Activated CD8-positive, alpha-beta memory T cell treated with anti-CD3 and anti-CD28 coated beads, Interleukin-2, amount 50 U/mL, for 4 hours (primary cell): ENCODE results near the gene SOCS4.
"Not testable (repeated sequence)": the region's sequence is repeated elsewhere in the genome, so short reads cannot be mapped to it uniquely, and the experiment has no call there.

Source experiments
- DNase-seq: peaks from one replicate; pipeline ENCODE4 v3.0.0-alpha.2; 2020

The SOCS4 gene, protein sequence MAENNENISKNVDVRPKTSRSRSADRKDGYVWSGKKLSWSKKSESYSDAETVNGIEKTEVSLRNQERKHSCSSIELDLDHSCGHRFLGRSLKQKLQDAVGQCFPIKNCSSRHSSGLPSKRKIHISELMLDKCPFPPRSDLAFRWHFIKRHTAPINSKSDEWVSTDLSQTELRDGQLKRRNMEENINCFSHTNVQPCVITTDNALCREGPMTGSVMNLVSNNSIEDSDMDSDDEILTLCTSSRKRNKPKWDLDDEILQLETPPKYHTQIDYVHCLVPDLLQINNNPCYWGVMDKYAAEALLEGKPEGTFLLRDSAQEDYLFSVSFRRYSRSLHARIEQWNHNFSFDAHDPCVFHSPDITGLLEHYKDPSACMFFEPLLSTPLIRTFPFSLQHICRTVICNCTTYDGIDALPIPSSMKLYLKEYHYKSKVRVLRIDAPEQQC

DNA sequence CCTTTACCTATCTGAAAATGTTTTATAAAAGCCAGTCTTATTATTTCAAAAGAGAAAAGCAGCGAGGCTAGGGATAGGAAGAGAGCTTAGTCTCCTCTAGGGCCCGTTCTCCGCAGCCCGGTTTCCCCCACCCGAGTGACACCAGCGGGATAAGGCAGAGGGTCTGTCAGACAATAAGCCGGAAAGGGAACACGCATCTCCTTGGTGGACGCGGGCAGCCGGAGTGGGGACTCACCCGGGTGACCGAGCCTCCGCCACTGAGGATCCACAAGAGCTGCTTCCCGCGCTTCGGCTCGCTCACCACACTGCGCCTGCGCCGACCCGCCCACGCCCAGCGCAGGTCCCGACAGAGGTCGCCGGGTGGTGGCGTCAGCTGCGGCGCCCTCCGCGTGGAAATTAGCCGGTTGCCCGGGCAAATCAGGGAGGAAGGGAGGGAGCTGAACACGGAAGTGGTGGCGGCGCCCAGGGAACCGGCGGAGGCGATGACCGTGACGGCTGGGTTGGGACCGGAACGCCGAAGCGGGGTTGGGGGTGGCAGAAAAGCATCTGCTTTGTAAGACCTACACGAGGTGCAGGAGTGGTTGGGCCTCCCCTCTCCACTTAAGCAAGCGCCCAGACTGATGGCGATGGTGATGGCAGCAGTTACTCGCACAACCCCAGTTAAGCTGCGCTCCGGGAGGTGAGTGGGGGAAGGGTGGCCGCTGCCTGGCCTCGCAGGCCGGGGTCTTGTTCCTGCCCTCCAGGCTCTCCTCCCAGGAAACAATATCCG lies at the start of gene SOCS4, which contains the start of gene WDHD1:
Gene SOCS4, plus strand, starts transcription at position 444 of the 769 bp plus-strand sequence. CDS start 15,806 bp downstream, outside the sequence.
Gene WDHD1, minus strand, starts transcription at position 307 of the 769 bp plus-strand sequence. CDS start 312 bp downstream, outside the sequence.
- peak; percentile 97 for DNase-seq

DNA sequence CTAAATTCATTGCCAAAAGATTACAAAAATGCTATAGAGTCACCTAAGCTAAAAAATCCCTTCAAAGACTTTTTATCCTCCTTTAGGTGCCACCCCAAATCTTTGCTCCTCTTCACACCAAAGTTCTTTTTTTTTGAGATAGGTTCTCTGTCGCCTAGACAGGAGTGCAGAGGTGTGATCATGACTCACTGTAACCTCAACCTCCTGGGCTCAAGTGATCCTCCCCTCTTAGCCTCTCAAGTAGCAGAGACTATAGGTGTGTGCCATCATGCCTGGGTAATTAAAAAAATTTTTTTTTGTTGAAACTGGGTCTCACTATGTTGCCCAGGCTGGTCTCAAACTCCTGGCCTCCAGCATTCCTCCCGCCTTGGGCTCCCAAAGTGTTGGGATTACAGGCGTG lies 48.0 kb upstream of the SOCS4 start:
- DNase-seq: no peak

DNA sequence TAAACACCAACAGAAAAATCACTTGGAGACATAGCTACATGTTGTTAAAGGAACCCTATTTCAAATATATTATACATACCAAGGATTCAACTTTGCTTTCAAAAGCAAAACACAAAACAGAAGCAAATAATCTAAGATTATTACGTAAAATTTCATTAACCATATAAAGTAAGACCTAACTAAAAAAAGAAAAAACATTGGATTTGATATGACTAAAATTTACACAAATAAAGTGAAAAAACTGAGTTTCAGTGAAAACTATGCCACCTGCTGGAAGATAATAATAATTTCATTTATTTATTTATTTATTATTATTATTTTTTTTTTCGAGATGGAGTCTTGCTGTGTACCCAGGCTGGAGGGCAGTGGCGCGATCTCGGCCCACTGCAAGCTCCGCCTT lies 45.3 kb upstream of the SOCS4 start:
- DNase-seq: no peak

DNA sequence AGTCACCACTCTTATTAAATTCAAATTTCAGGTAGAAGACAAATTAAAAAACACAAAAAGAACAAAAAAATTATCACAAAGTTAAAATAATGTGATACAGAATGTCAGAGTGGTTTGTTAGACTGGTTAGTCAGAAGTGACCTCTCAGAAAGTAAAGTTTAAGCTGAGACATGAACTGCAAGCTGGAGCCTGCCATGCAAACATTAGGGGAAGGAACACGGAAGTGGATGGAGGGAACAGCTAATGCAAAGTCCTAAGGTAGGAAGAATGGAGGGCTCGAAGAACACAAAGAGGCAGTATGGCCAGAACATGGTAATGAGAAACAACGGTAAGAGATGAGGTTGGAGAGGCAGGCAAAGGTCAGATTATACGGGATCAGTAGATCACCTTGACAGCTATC lies 41.9 kb upstream of the SOCS4 start:
- DNase-seq: no peak

DNA sequence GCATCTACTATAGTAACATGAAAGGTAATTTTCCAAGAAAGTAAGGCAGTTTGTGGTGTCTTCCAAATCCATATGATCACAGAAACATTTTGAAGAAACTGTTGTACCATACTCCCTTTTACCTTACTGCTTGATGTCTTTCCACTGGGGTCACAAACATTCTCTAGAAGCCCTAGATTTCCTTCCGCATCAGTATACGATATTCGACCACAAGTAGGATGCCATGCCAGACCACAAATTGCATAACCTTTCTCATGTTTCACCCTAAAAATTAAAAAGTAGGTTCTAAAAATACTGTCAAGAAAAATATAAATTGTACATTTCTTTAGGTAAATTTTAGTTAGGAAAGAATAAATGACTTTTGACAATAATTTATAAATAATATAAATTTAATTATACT lies 26.7 kb upstream of the SOCS4 start:
- no peak for DNase-seq

DNA sequence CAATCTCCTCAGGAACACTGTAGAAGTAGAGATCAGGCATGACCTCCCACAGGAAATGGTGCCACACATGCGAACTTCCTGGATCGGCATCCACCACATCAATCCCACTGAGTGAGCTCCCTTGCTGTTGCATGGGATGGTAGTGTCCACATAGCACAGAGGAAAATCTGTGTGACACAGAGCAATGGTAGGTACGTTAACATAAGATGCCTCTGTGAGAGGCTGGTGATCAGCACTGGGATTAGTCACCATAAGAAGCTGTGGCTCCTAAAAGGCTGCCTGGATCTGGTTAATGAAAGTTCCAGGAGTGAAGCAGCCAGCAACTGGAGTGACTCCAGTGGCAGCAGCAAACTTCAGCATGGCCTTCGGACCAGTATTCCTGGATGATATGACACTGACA lies 22.0 kb upstream of the SOCS4 start:
- DNase-seq: no peak

DNA sequence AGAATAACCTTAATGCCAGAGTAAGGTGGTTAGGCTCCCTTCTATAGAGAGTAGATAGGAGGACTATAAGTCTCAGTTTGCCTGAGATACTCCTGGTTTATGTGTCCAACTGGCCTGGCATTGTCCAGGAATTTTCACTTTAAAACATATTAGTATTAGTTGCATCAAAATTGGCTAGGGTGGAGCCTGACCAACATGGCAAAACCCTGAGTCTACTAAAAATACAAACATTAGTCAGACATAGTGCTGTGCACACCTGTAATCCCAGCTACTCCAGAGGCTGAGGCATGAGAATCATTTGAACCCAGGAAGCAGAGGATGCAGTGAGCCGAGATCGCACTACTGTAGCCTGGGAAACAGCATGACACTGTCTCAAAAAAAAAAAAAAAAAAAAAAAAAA lies 12.0 kb upstream of the SOCS4 start:
- DNase-seq: no peak

DNA sequence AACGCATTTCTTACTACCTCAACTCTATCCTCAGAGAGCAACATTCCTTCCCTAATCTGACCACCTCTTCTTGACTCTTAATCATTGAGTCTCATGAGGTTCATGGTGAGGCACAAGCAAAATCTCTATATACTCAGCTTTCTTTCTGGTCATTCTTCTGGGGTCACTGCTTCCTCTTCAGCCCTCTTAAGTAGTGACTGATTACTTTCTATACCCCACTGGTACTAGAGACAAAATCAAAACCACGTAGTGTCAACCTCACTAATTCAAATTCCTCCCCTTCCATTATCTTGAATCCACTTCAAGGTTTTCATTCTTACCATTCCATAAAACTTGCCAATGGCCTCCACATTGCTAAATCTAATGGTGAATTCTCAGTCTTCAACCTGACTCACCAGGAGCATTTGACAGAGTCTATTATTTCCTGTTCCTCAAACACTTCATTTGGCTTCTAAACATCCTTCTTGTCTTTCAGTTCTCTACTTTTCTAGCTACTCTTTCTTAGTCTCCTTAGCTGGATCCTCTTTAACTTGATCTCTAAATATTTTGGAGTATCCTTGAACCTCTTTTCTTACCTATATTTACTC lies 7.0 kb upstream of the SOCS4 start:
- DNase-seq: no peak

DNA sequence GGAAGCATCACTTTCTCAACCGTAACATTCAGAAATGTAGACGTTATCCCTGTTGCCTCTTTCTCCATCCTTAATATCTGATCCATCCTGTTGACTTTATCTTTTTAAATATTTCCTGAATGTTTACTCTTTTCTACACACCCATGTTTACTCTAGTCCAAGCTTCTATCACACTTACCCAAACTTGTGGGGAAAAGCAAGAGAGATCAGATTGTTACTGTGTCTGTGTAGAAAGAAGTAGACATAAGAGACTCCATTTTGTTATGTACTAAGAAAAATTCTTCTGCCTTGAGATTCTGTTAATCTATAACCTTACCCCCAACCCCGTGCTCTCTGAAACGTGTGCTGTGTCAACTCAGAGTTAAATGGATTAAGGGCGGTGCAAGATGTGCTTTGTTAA lies 2.7 kb upstream of the SOCS4 start:
- not testable (repeated sequence) for DNase-seq

DNA sequence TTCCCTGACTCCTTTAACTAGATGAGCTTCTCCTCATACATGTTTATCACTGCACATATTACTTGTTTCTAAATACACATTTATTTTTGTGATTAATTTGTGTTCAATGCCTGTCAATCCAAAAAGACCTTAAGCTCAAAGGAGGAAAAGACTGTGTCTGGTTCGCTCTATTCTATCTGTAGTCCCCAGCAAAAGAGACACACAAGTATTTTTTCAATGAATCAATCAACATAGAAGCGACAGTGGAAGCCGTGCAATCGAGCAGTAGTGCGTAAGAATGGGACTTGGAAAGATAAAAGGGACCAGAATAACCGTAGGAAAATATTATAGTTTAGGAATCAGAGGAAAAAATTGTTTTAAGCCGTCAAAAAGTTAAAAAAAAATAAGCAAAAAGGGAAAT lies 1.1 kb upstream of the SOCS4 start:
- DNase-seq: no peak

DNA sequence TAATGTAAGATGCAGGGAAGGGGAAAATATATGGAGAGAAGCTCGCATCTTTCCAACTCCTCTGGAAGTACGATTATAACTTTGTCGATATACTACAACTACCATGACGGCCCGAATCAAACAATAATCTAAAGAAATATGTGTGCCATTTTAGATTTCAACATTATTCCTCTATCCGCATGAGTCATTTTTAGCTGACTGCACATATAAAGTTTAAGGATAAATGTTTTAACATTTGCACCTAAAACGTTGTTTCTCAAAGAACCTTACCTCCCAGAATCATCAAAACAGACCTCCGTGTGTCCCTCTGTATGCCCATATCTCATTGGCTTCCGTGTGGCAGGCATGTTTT lies 619 bp upstream of the SOCS4 start:
- DNase-seq: no peak

DNA sequence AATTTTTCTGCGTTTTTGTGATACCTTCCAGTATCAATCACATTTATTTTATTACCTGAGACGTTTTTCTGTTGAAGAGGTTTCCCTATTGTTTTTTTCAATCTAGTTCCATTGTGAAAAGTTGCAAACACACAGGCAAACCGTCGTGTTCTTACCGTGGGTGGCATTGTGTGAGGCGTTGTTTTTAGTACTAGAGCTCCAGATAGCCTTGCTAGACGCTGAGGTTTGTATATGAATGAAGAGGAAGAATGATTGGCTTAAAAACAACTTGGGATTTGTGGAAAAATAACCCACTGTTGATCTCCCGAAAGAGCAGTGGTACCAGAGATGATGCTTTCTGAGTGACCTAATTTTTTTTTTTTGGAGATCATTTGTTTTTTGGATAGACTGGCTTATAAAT lies 1.0 kb downstream of the SOCS4 start:
- DNase-seq: no peak

DNA sequence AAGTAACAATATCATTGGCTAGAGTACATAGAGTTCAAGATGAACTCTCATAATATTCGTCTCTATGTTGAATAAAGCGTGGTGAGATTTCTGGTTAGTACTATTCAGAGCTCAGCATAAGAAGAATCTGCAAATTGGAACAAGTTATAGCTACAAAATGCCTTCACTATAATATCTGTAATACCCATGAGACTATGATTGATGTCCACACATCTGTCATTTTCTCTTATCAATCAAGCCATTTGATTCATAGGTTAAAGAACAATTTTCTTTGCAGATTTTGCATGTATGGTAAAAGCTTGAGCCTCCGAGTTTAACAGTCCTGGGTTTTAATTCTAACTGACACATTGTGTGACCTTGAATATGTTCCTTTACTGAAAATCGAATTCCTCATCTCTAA lies 1.4 kb downstream of the SOCS4 start:
- DNase-seq: no peak

DNA sequence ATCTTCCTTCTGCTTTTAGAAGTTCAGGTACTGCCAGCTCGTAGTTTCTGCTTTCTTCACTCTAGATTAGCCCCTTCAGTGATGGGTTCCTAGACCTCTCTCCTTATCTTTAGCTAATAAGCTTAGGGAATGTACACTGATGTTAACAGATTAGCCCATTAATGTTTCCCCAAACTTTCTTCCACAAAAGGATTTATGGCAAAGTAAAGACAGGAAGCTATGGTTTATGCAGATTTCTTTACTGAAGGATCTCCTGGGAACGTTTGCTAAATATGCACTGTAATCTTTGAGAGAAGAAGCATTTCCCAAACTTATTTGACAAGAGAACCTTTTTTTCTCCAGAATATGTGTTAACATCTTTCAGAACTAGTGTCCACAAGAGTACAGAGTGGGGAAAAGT lies 4.2 kb downstream of the SOCS4 start:
- no peak for DNase-seq

DNA sequence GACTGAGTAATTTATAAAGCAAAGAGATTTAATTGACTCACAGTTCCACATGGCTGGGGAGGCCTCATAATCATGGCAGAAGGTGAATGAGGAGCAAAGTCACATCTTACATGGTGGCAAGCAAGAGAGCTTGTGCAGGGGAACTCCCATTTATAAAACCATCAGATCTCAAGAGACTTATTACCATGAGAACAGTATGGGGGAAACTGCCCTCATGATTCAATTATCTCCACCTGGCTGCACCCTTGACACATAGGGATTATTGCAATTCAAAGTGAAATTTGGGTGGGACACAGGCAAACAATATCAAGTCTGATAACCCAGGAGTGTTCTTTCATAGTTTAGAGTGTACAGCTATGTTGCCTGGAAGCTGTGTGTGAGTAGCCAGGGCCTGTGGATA lies 11.0 kb downstream of the SOCS4 start:
- not testable (repeated sequence) for DNase-seq

DNA sequence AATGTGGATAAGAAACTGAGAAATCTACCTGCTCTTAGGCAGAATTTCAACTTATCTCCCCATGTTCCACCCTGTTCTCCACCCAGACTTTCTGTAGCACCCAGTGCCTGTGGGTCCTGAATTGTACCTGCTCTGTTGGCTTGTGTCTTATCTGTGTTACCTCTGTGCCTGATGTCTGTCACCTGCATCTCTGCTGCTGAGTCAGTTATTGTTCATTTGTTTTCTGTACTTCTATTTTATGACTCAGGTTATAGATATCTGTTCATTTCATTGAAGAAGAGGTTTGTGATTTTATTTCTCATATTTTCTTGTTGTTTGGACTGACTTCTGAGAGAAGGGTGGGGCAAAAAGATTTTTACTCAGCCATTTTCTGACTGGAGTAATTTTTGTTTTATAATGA lies 11.7 kb downstream of the SOCS4 start:
- DNase-seq: no peak

DNA sequence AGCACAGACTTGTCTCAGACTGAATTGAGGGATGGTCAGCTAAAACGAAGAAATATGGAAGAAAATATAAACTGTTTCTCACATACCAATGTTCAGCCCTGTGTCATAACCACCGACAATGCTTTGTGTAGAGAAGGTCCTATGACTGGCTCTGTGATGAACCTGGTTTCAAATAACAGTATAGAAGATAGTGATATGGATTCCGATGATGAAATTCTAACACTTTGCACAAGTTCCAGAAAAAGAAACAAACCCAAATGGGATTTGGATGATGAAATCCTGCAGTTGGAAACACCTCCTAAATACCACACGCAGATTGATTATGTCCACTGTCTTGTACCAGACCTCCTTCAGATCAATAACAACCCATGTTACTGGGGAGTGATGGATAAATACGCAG lies 16.5 kb downstream of the SOCS4 start:
- DNase-seq: no peak

DNA sequence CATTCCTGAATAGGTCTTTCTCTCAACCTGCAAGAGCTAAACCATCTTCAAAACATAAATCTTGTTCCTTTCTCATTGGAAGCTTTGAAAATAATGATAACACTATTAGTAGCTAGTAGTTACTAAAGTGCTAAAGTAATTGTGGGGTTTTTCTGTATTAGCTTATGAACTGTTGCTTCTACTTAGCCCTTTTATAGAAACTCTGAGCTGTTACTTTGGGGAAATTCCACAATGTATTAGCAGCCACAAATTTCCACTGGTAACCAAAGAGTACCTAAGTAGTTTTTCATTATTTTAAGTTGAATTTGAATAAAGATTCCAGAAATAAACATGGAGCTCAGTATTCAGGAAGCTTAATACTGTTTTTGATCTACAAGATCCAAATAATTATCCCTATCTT lies 18.1 kb downstream of the SOCS4 start:
- DNase-seq: no peak

DNA sequence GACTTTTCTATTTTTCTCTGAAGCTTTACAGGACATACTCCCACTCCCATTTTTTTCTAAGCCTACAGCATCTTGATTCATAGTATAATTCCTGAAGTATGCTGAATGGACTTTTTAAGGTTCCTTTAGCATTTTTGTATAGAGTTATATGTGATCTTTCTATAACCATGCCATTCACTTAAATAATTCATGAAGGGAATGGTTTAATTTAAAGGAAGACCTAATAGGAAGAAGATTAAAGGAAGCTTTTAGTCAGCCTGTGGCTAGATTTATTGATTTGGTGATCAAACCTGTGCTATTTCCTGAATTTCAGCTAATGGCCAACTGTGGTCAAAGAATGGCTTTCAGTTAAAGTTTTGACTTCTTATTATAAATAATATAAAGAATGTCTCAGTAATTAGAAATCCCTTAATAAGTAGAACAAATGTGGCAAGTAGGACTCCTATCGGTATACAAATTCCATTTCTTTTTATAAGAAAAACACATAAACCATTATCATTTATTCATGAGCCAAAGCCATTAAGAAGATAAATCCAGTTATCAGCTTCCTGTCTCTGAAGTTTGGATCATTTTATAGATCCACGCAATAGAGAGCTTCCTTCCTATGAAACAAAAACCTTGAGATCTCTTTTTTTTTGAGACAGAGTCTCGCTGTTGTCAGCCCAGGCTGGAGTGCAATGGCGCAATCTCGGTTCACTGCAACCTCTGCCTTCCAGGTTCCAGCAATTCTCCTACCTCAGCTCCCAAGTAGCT lies 20.4 kb downstream of the SOCS4 start:
- DNase-seq: no peak

DNA sequence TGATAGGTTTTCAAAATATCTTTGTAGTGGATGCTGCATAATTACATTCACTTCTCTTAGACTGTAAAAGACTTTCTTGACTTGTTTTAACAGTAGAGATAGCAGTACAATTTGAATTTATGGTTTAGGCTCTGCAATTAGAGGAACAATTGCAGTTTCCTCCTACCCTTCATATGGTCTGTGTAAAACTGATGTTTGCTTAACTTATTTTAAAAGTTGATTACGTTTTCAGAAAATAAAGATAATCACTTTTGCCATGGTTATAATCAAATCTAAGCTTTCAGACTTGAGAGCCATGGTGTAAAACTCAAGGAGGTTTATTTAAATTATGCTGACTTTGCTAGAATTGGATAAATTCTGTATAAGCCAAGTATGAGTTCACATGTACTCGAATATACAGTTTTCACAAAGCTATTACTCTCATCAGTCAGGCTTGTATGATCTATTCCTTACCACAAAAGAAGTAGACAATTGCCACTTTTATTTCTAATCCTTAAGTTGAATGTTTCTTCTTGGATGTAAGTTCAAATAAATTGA lies 21.9 kb downstream of the SOCS4 start:
- DNase-seq: no peak

DNA sequence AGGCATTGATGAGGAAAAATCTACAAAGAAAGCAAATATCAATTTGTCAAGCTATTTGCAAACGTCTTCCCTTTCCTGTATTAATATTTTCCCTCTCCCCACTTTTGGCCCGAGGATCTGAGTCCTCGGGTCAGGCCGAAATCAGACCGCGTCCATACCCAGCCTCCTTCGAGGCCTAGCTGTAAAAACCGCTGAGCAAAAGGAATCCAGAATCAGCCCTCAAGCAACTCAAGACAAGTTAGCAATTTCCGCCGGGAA lies 24.1 kb downstream of the SOCS4 start:
- no peak for DNase-seq

DNA sequence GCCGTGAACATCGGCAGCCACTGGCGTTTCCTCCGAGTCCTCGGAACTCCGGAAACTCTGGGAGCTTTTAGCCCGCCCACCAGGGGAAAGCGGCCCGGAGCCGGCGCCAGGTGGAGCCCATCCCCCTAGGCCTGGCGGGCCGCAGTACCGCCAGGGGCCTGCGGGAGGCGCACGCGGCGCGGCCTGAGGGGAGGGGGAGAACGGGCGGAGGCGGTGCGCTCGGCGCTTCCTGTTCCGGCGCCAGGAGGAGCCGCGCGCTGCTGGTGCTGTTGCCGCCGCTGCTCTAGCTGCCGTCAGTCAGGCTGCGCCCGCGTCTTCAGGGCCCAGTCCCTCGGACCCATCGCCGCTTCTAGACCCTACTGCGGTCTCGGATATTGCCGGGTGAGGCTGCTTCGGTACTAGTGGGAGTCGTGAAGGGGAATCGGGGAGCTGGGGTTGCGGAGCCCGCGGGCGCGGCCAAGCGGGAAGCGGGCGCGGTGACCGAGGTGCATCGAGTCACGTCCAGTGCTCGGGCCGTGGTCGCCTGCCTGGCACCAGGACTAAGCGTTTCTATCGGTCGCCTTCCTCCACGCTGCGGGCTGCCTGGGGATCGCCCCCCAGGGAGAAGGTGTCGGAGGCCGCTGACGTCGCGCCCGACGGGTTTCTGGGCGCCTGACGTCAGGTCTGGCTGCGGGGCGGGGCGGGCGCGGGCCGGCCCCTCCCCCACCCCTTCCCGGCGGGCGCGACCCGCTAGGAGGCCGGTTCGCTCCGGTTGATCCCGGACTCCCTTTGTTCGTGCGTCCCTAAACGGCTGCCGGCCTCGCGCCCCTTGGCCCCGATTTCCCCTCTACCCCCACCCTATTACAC lies 24.6 kb downstream of the SOCS4 start, which contains the start of gene MAPK1IP1L:
Gene MAPK1IP1L, plus strand, starts transcription at position 225 of the 846 bp plus-strand sequence. CDS start 10,037 bp downstream, outside the sequence.
- peak; percentile 90 for DNase-seq
